HG03442 (cell line): ENCODE data around the gene FBXO15.
A peak's percentile ranks its signal among the peaks of the same experiment; 100 is the strongest.

ENCODE experiments used
- ATAC-seq: cut with Tn5 transposase; IDR thresholded peaks from one replicate; pipeline ENCODE4 v1.9.1; 2021; ENCODE audit warnings: mild to moderate bottlenecking, moderate library complexity; ENCODE audit not compliant: unreplicated experiment

The FBXO15 gene

DNA sequence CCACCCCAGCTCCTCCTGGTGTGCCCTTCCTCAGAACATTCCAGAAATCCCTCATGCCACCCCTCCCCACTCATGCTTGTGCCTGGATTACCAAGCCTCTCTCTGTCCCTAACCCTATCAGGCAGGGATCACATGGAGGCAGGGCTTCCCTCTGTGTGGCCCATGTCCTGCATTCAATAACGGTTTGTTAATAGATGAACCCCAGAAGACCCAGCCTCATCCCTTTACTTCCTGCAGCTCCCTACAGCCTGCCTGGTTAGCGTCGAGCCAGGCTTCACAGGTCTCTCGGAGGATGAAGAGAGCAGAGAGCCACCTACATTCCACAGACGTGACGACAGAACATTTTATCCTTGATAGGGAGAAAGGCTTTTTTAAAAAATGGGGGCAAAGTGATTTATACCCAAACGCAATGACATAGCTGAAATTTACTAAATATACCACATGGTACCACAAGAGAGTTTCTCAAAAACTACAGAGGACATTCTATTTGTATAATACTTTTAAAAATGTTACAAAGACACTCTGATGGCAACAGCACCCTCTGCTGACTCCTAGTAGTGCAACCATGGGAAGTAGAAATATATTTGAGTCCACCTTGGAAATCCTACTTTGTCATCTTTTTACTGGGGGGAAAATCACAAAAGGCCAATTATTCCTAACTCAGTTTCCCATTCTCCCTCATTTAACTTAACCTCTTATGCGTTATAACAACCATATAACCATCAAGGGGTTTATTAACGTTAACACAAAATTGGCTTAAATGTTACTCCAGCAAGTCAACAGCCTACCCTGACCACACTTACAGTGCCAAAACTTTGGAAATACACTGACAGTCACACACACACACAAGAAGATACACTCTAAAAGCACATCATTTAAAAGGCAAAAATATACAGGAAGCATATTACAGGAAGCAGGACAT, 30.7 kb downstream of the FBXO15 start:
- peak; percentile 61 for ATAC-seq

DNA sequence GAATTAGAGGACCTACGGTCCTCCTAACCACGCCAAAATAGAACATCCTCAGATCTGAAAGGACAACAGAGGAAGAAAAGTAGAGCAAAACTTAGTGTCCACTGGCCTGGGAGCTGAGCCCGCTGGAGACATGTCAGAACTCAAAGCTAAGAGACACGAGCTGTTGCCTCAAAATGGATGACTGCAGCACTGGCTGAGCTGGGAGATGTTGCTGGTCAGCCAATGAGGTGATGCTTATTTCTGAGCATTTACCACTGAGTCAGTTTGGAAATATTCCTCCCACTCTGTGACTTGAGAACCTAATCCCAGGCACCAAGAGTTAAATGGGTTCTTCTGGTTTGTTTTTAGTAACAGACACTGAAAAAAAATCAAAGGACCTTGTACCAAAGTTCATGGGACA, 32.6 kb downstream of the FBXO15 start:
- ATAC-seq, result no peak

DNA sequence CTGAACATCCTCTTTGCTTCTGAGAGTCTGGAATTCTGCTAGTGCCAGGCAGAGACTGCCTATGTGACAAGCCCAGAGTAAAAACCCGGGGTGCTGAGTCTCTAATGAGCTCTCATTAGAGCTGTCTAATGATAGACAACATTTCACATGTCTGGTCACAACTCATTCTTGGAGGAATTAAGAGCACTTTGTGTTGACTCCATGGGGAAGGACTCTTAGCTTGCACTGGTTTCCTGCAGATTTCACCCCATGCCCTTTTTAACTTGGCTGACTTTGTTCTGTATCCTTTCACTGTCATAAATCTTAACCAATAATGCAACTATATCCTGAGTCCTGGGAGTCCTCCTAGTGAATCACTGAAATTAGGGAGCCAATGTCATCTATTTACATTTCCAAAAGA, 33.5 kb downstream of the FBXO15 start:
- ATAC-seq, result no peak

DNA sequence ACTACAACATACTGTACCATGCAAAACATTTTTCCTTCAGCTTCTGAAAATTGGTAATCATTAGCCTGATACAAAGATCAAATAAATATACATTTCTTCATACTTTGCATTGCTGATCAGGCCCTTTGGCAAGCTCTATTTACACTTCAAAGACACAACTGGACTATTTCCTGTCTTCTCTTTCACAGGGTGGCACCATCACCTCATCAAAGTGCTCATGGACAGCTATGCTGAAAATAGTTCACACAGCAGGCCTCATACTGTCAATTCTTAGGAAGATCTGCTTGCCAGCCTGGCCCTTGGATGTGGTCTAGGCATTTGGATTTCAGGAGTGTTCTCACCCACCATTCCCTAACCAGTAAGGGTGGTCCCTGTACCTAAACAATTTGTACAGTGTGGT, 33.9 kb downstream of the FBXO15 start:
- ATAC-seq, result no peak

DNA sequence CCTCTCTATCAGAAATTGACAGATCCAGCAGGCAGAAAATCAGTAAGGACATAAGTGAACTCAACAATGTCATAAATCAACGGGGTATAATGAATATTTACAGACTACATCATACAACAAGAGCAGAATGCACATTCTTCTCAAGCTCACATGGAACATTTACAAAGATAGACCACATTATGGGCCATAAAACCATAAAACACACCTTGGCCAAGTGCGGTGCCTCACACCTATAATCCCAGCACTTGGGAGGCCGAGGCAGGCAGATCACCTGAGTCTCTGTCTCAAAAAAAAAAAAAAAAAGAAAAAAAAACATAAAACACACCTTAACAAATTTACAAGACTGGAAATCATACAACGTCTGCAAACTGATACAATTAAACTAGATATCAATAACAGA, 36.7 kb downstream of the FBXO15 start:
- ATAC-seq, result no peak

DNA sequence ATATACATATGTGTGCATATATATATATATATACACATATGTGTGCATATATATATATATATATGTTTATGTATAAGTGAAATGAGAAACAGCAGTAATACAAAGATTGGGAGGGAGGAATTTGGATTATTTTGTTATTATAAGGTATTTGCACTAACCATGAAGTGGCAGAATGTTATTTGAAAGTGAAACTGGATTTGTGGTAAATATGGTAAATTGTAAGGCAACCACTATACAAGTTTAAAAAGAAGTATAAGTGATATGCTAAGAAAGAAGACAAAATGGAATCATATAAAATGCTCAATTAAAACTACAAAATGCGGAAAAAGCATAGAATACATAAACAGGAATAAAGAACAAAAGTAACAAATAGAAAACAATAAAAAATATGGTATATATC, 37.5 kb downstream of the FBXO15 start:
- ATAC-seq, result no peak

DNA sequence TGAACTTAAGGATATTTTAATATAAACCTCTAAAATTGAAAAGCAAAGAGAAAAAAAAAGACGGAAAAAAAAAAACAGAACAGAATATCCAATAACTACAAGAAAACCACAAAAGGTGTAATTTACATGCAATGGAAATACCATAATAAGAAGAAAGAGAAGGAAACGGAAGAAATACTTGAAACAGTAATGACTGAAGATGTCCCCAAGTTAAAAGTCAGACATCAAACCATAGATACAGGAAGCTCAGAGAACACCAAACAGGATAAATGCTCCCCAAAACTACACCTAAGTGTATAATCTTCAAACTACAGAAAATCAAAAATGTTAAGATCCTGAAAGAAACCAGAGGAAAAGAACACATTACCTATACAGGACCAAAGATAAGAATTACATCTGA, 39.2 kb downstream of the FBXO15 start:
- no peak for ATAC-seq

DNA sequence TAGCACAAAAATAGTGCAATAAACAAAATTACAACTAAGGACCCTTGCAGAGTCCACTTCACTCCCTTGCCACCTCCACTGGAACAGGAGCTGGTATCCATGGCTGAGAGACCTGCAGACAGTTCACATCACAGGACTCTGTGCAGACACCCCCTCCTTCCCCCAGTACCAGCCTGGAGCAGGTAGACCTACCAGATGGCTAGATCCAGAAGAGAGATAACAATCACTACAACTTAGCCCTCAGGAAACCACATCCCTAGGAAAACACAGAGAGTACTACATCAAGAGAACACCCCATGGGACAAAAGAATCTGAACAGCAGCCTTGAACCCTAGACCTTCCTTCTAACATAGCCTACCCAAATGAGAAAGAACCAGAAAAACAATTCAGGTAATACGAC, 49.8 kb downstream of the FBXO15 start:
- no peak for ATAC-seq

DNA sequence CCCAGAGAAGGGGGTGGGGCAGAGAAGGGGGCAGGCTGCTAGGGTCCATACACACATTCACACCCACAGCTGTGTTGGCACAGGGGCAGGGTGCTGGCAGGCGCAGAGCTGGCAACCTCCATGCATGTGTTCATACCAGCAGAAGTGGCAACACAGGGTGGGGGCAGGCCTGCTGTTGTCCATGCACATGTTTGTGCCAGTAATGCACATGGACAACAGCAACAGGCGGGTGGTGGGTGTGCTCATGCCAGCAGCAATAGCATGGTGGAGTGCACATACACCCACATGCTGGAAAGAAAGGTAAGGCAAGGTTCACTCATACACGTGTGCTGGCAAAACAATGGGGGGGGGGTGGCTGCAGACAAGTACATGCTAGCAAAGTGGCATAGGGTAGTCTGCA, 54.7 kb downstream of the FBXO15 start:
- no peak for ATAC-seq

DNA sequence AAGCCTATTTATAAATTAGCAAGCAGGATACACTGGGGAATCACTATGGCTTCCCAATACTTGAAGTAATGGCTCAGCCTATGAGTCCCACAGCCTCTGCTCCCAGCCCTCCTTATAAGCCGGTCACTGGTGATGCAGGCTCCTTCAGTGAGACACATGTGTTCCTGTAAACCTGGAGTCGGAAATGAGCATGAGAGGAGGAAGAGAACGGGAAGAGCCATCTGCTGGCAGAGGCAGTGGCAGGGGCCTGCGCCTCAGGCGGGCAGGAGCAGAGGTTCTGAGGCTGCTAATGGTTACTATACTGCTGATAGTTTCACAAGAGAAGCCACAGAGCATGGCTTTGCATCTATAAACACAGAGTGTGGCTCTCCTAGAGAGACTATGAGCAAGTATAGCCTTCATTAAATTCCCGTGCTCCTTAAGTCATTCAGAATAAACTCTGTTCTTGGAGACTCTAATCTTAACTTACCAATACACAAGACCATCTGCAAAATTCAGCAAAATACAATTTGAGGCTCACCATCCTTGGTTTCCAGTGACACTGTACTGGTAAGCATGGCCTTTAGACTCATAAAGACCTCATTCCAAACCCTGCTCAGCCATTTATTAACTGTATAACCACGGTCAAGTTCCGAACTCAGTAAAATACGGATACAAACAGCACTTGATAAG, 63.3 kb downstream of the FBXO15 start:
- no peak for ATAC-seq

DNA sequence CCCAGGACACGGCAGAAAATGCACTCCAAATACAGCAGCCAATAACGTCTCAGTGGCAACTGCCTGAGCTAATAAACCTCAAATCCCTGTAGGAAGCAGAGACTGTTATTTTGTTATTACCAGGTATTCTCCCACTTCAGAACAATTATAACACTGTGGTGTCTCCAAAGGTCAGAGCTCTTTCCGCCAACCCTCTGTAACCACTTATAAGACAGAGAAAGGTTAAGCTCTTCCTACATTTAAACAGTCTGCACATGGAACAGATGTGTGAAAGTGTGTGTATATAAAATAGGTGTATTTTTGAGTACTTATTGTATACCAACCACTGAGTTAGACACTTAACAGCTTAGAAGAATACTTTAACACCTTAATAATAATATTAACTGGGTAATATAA, 64.1 kb downstream of the FBXO15 start:
- no peak for ATAC-seq

DNA sequence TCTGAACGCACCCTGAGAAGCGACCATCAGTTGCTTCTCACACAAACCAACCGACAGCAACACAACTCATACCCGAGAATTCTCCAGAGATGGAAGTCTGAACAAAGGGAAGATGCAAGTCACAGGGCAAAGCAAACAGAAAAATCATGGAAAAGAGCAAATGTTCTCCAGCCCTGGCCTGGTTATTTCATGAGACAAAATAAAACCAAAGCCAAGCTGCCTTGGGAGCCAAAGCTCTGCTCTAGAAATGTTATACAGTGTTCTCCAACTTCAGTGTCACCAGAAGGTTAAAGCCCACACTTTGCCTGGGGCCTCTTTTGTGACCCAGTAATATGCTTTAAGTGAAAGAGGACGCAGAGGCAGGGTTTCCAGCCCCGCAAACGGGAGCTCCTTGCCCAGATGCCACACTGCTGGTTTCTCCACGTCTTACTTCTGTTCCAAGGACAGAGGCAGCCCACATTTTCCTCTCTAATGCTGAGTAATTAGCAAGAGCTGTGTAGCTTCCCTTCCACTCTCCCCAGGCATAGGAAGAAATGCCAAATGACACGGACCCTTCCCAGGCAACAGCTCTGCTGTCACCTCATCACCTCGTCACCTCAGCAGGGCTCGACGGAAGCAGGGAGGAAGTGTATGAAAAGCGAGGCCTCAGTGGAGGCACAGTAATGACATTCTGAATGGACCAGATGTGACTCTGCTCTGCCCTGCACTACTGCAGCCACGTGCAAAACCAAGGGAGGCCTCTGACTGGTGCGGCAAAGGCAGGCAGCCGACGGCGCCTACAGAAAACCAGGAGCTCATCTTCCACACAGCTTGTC, 64.7 kb downstream of the FBXO15 start:
- peak; percentile 6 for ATAC-seq

DNA sequence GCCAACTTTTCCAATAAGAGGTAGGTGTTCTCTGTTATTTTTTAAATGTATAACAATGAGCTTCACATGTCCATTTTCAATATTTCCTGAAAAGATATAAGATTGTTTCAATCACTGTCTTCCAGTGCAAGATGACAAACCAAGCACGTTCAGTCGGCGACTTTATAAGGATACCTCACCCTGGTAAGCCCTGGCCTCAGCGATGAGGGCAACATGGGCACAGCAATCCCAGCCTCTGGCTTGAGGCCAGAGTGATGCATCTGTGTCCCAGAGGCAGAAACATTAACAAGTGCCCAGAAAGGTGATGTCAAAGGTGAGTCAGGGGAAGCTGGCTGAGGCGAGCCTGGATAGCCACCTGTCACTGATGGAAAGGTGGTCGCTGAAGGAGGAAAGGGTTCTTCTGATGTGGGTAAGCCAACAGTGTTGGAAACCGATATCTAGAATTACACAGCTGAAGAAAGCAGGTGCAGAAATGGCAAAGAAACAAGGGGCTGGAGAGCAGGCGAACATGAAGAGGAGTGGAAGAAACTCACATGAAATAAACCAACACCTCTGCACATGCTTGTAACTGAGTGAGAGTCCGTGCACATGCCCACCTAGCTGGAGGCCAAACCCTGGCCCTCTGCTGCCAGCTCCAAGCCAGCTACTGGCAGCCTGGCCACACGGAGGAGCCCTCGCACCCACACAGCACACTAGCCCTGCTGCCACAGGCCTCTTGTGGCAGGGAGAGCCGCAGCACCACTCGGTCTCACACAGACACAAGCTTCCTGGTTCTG, 65.5 kb downstream of the FBXO15 start:
- peak; percentile 95 for ATAC-seq

DNA sequence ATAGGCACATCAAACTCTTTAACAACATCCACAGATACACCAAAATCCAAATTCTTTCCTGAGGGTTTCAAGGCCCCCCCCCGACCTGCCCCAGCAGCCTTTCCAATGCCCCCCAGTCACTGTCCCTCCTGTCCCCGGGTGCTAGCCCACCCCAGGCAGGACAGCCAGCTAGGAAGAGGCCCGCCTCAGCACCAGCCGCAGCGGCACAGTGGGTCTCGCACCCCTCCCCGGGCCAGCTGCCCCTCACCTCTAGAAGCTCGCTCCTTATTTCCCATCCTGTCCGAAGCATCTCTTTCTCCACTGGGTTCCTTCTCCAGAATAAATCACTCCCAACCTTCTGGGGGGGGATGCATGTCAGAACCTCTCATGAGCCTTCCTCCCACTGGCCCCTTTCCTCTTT, 69.4 kb downstream of the FBXO15 start:
- no peak for ATAC-seq

DNA sequence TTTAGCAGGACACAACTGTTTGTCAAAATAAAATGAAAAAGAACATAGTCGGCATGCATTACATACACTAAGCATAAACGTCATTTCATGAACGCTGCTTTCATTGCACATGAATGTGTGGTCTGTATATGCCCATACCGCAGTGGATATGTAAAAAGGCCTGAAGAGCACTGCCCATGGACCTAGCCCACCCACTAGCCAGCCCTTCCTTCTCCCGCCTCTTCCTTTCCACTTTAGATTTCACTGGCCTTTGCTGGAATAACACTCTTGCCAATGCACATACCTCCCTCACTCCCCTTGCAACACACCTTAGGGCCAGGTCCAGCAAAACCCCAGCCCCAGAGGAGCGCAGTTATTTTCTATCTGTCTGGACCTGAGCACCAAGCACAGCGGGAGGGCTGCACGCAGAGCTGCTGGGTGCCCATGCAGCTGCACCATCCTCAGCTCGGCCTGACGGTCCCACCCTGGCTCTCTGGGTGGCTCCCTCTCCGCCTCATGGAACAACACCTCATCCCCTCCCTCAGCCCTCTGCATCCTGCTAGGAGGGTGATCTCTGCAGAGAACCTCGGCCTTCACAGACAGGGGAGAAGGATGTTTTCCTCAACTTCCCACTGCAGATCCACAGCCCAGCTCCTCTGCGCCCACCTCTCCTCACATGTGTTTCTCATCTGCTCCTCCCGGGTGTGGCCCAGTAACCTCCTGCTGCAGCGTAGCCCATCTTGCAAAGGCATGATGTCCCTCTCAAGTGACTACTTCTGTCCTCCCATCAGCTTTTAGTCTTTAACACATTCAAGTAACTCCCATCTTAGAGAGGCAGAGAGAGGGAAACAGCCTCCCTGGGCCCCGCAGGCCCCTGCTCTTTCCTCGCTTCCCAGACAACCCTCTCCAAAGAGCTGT, 72.7 kb downstream of the FBXO15 start:
- ATAC-seq, result no peak

DNA sequence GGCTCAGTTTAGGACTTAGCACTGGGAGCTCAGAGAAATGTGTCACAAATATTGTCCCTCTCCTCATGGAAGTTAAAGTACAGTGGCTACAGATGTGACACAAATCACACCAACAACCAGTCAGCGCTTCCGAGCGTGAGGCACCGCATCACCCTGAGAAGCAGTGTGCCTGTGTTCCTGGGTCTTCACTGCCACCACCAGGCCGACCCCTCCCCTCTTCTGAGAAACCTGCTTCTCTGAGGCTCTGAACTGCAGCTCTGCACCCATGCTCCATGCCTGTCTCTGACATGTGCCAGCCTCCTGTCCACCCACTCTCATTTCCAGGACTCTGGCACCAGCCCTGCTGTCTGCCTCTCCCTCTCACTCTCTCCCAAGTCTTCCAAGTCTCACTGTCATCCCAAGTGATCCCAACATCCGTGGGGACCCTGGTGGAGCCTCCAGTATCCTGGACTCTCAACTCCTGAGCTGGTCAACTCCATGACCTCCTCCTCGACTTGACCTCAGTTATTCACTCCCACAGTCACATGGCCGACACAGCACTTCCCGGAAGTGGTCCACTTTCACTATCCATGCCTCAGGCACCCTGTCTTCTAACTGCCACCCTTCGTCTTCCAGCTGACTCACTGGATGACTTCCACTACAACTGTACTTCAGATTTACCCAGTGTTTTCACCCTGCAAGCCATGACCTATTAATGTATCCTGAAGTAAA, 73.5 kb downstream of the FBXO15 start:
- ATAC-seq, result no peak

DNA sequence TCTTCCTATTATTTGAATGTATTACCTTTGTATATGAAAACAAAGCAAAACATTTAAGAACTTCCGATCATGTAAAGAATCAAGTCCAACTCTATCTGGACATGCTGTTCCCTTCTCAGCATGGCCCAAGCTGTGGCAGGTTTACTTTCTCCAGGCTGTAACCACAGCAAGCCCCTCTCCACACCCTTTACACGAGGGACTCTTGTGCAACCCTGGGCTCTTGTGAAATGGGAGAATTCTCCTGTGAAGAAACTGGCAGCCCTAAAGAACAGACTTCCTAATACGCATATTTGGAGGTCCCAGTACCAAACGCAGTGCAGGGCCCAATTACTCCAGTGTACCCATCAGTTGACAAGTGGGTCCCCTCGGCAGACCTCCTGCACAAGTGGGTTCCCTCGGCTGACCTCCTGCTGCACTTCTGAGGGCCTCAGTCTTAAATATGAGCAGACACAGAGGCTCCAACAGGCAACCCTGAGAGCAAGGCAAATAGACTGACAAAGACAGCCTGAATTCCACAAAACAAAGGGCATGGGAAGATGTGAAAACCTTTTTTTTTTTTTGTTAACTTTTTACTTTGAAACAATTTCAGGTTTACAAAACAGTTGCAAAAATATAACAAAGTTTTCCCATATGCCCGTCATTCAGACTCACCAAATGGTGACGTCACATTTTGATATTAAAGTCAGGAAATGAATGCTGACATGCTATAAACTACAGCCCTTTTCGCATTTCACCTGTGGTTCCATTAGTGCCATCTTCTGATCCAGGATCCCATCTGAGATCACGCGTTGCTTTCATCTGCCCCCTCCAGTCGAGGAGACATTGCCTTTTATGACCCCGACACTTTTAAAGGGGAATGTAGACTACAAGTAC, 78.2 kb downstream of the FBXO15 start:
- ATAC-seq, result no peak

DNA sequence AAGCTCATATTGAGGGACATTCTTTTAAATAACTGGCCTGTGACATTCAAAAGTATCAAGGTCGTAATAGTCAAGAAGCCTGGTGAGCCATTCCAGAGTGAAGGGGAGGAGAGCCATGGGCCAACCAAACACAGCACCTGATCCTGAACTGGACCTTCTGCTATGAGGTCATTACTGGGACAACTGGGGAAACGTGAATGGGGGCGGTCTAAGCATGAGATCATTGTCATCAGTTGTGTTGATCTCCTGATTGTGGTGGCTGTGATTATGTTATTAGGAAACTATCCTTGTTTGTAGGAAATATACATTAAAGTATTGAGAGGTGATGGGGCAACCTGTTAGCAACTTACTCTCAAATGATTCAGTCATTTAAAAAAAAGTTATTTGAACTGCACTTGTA, 79.3 kb downstream of the FBXO15 start:
- ATAC-seq, result no peak
